ENCODE results near the gene SNX7. TPM values are rescaled to one million over a fixed set of nuclear protein-coding genes. Genes with fewer than 3 reads are reported as not detected.

Gene SNX7
- total and polyA plus RNA-seq, 12 donors, result 3.6 to 24.8 (median 15.2) TPM

GRCh38 chr1:98792123-98792522 lies 130.6 kb downstream of the SNX7 start:
- H3K36me3 ChIP-seq, result no peaks in the 10 kb centered on the region
- no peak overlapping the region for H3K27ac ChIP-seq
- 15 to 30% methylated on average over 1 of the region's 1 CpG for WGBS, 2 donors
- no peak overlapping the region for H3K4me3 ChIP-seq
- no peak for TF ChIP-seq CTCF (IDR thresholded peaks at IDR 0.05)
- intact Hi-C loops (cut with DNase I), result loop anchor here in 3 of 10 donors (5.0 to 10.0 kb wide), 3 partner anchors 913 to 945 kb away; no protein-coding TSS in a partner anchor
- H3K9me3 ChIP-seq, result peaks cover 0 to 4% (median 0%) of the 10 kb centered on the region in 11 donors
- H3K27me3 ChIP-seq, result no peaks in the 10 kb centered on the region
- no peak for DNase-seq
- ATAC-seq, result no peak
- no peaks in the 10 kb centered on the region for H3K4me1 ChIP-seq

- no peaks in the 10 kb centered on the region for H3K27me3 ChIP-seq
- no peaks in the 10 kb centered on the region for H3K4me1 ChIP-seq
- H3K9me3 ChIP-seq, result no peaks in the 10 kb centered on the region
- H3K27ac ChIP-seq, result no peak overlapping the region
- intact Hi-C loops (cut with DNase I), result loop anchor here in 3 of 10 donors (5.0 to 10.0 kb wide), 3 partner anchors 912 to 944 kb away; no protein-coding TSS in a partner anchor
- H3K4me3 ChIP-seq, result no peak overlapping the region
- 68 to 78% methylated on average over 3 of the region's 3 CpGs for WGBS, 2 donors
- H3K36me3 ChIP-seq, result no peaks in the 10 kb centered on the region
- DNase-seq, result no peak
- TF ChIP-seq CTCF (IDR thresholded peaks at IDR 0.05), result no peak
- ATAC-seq, result no peak
These were observed 131.6 kb downstream of the SNX7 start for GRCh38 chr1:98793136-98793535.

GRCh38 chr1:98794196-98794886 lies 132.8 kb downstream of the SNX7 start:
- Histone ChIP-seq H3K27ac (no peak overlapping the region), H3K36me3 (no peaks in the 10 kb centered on the region), H3K27me3 (no peaks in the 10 kb centered on the region), H3K4me3 (no peak overlapping the region), H3K9me3 (no peaks in the 10 kb centered on the region), H3K4me1 (no peaks in the 10 kb centered on the region)
- WGBS, 2 donors, result 17 to 21% methylated on average over 3 of the region's 3 CpGs
- TF ChIP-seq CTCF (IDR thresholded peaks at IDR 0.05), result peak; percentile 34 to 77 (median 70)
- ATAC-seq (peak in 7 of 8 donors; percentile 43 to 70 (median 65)), DNase-seq (peak in 1 of 2 donors; percentile 30)
- intact Hi-C loops (cut with DNase I), result loop anchor here in 3 of 10 donors (5.0 to 10.0 kb wide), 3 partner anchors 910 to 943 kb away; no protein-coding TSS in a partner anchor

GRCh38 chr1:98796049-98796448 lies 134.5 kb downstream of the SNX7 start:
- 68 to 81% methylated on average over 1 of the region's 1 CpG for WGBS, 2 donors
- Histone ChIP-seq H3K27ac (no peak overlapping the region), H3K9me3 (no peaks in the 10 kb centered on the region), H3K27me3 (no peaks in the 10 kb centered on the region), H3K4me3 (no peak overlapping the region), H3K4me1 (no peaks in the 10 kb centered on the region), H3K36me3 (no peaks in the 10 kb centered on the region)
- ATAC-seq (no peak), DNase-seq (no peak)
- no peak for TF ChIP-seq CTCF (IDR thresholded peaks at IDR 0.05)
- intact Hi-C loops (cut with DNase I), result loop anchor here in 3 of 10 donors (10.0 kb wide), 2 partner anchors 909 to 939 kb away; no protein-coding TSS in a partner anchor
